Endothelial cell of umbilical vein (primary cell): Measurements from ENCODE around the gene HEYL. TPM values are rescaled to one million over a fixed set of nuclear protein-coding genes. Genes with fewer than 3 reads are reported as not detected.

Experiments
- BruUV-seq: library from RNA; stranded (reverse); fragments of 400-500 nt; replicated peaks from 2 replicates; lab custom pipeline; 2021; lab: Mats Ljungman, UMichigan
- CTCF ChIA-PET: fragments of 300-600, 350-600 bp; sonication (Branson Sonifier 250); formaldehyde crosslinking; loops from one replicate; lab custom pipeline; 2021; ENCODE audit warnings: antibody characterized with exemption, inconsistent platforms; lab: Charles Lee
- POLR2A ChIA-PET: fragments of 300-600, 350-600 bp; sonication (Branson Sonifier 250); formaldehyde crosslinking; loops from one replicate; lab custom pipeline; 2021; ENCODE audit warnings: antibody characterized with exemption, inconsistent platforms; lab: Charles Lee
- DNase-seq: peaks from one replicate; pipeline ENCODE4 v3.0.0-alpha.2; 2011; ENCODE audit warnings: low read depth, low spot score
- FAIRE-seq: peaks from 2 replicates; lab custom pipeline; 2011; peaks lifted over from hg19 to GRCh38; lab: Jason Lieb, UNC
- H2AFZ ChIP-seq: 2 replicates; pipeline ENCODE4 v1.6.0; 2012; ENCODE audit warnings: low read depth, low read length, control low read depth, inconsistent platforms
- H3K27ac ChIP-seq: 2 replicates; pipeline ENCODE4 v1.5.1; 2011; ENCODE audit warnings: low read depth, mild to moderate bottlenecking, control low read depth, low read length, moderate library complexity; ENCODE audit not compliant: insufficient read depth
- H3K27me3 ChIP-seq, 2 experiments: 2 replicates each; pipeline versions ENCODE4 v1.6.0 to v1.6.1; 2011; ENCODE audit warnings: low read length in 2 of 2, mixed read lengths in 1 of 2; ENCODE audit not compliant: control insufficient read depth in 2 of 2, insufficient read depth in 2 of 2
- H3K36me3 ChIP-seq, 2 experiments: 2 replicates in 1 of 2; 3 replicates in 1 of 2; pipeline ENCODE4 v1.5.1; 2011; ENCODE audit warnings: low read length in 2 of 2, mild to moderate bottlenecking in 1 of 2, moderate library complexity in 1 of 2; ENCODE audit not compliant: control insufficient read depth in 2 of 2, insufficient read depth in 2 of 2; ENCODE audit errors: extremely low read depth in 1 of 2
- H3K4me1 ChIP-seq: 3 replicates; pipeline ENCODE4 v1.5.1; 2011; ENCODE audit warnings: mild to moderate bottlenecking, low read length; ENCODE audit not compliant: control insufficient read depth, insufficient read depth; ENCODE audit errors: extremely low read depth
- H3K4me2 ChIP-seq: 2 replicates; pipeline ENCODE4 v1.6.1; 2011; ENCODE audit warnings: low read length, control low read depth, mixed read lengths; ENCODE audit not compliant: insufficient read depth
- H3K4me3 ChIP-seq, 3 experiments: fragments of 200-600 bp in 1 of 3; sonication (generic), shearing (Covaris generic) in 1 of 3; replicated peaks in 1 of 3; 2 replicates each; pipeline ENCODE4 v1.5.1; 2011 to 2016; ENCODE audit warnings: control low read depth in 3 of 3, low read length in 3 of 3, mild to moderate bottlenecking in 2 of 3, inconsistent platforms in 1 of 3, low read depth in 1 of 3, moderate library complexity in 1 of 3; ENCODE audit not compliant: insufficient read depth in 1 of 3
- H3K79me2 ChIP-seq: 2 replicates; pipeline ENCODE4 v1.6.0; 2012; ENCODE audit warnings: low read length, inconsistent platforms; ENCODE audit not compliant: control insufficient read depth, insufficient read depth
- H3K9ac ChIP-seq: replicated peaks from 2 replicates; pipeline ENCODE3; 2011; ENCODE audit warnings: low read length, control low read depth; ENCODE audit not compliant: insufficient read depth; ENCODE audit errors: extremely low read depth
- H3K9me1 ChIP-seq: replicated peaks from 3 replicates; pipeline ENCODE4 v1.6.0; 2011; ENCODE audit warnings: mild to moderate bottlenecking, low read length; ENCODE audit not compliant: control insufficient read depth, insufficient read depth; ENCODE audit errors: extremely low read depth
- H3K9me3 ChIP-seq: replicated peaks from 2 replicates; pipeline ENCODE4 v1.5.1; 2012; ENCODE audit warnings: low read length, inconsistent platforms; ENCODE audit not compliant: control insufficient read depth, insufficient read depth
- H4K20me1 ChIP-seq: replicated peaks from 2 replicates; pipeline ENCODE3; 2011; ENCODE audit warnings: mild to moderate bottlenecking, low read length; ENCODE audit not compliant: control insufficient read depth, insufficient read depth; ENCODE audit errors: extremely low read depth
- CTCF ChIP-seq, 2 donors: IDR thresholded peaks; 1 replicate in 1 of 2; 2 replicates in 1 of 2; pipeline ENCODE4 v1.5.1; 2011; ENCODE audit warnings: low read length in 2 of 2, mild to moderate bottlenecking in 2 of 2, moderate library complexity in 2 of 2, control low read depth in 1 of 2, inconsistent platforms in 1 of 2, low read depth in 1 of 2; ENCODE audit not compliant: insufficient read depth in 1 of 2; ENCODE audit errors: extremely low read depth in 1 of 2
- EZH2 ChIP-seq: IDR thresholded peaks from 2 replicates; pipeline ENCODE4 v1.6.1; 2012; ENCODE audit warnings: borderline replicate concordance, low read depth, mild to moderate bottlenecking, moderate library complexity, low read length, inconsistent platforms; ENCODE audit not compliant: severe bottlenecking
- FOS ChIP-seq: IDR thresholded peaks from 2 replicates; pipeline ENCODE4 v1.6.1; 2011; ENCODE audit warnings: mild to moderate bottlenecking, low read length, moderate library complexity, borderline replicate concordance; ENCODE audit not compliant: insufficient read depth
- GATA2 ChIP-seq: IDR thresholded peaks from 2 replicates; pipeline ENCODE4 v1.7.0; 2011; ENCODE audit warnings: low read depth, mild to moderate bottlenecking, moderate library complexity, mixed read lengths, low read length; ENCODE audit not compliant: insufficient read length, insufficient read depth
- JUN ChIP-seq: IDR thresholded peaks from 2 replicates; pipeline ENCODE4 v1.6.1; 2011; ENCODE audit warnings: borderline replicate concordance, low read depth; ENCODE audit not compliant: insufficient read length, insufficient read depth
- MAX ChIP-seq: IDR thresholded peaks from 2 replicates; pipeline ENCODE4 v1.6.1; 2011; ENCODE audit not compliant: insufficient read depth, insufficient read length
- MYC ChIP-seq: IDR thresholded peaks from one replicate; pipeline ENCODE4 v1.6.1; 2011; ENCODE audit warnings: mild to moderate bottlenecking, low read depth, low read length
- POLR2A ChIP-seq: IDR thresholded peaks from 2 replicates; pipeline ENCODE4 v1.6.1; 2012; ENCODE audit warnings: low read depth, mild to moderate bottlenecking, control low read depth, low read length
- POLR2AphosphoS5 ChIP-seq: IDR thresholded peaks from 2 replicates; pipeline ENCODE4 v1.6.1; 2012; ENCODE audit warnings: low read depth, mild to moderate bottlenecking, control low read depth, low read length, moderate library complexity; ENCODE audit not compliant: insufficient read depth
- dilution Hi-C: fragments of 300-500 bp; cut with MboI; formaldehyde crosslinking; loops from one replicate; pipeline ENCODE4 v1.15.0; 2019; ENCODE audit warnings: low sequenced_read_pairs; ENCODE audit not compliant: extremely low pct_ligation_motif_present
- intact Hi-C: fragments of 100-400 bp; cut with micrococcal nuclease; formaldehyde crosslinking; loops from one replicate; pipeline ENCODE4 v1.10.0; 2022
- polyA plus RNA-seq, 4 experiments: library from polyadenylated mRNA; depleted of rRNA in 3 of 4; stranded (reverse) in 3 of 4; unstranded in 1 of 4; fragments of >200 nt; gene quantifications; 2 replicates each; pipeline versions ENCODE4 v1.2.1 to v1.2.3, GENCODE V29; 2011 to 2012; ENCODE audit warnings: missing spikeins in 1 of 4
- total RNA-seq: library from RNA; stranded (reverse); gene quantifications from 2 replicates; pipeline ENCODE4 v1.2.3, GENCODE V29; 2021

The HEYL gene
- total and polyA plus RNA-seq, 2 donors (not counting 3 experiments of a cell fraction or from before 2014, with no cell fraction given): not detected

- no peak overlapping the region for H2AFZ ChIP-seq
- H3K4me2 ChIP-seq: no peak overlapping the region
- no peaks in the 10 kb centered on the region for H3K4me1 ChIP-seq
- DNase-seq (no peak), FAIRE-seq (no peak)
- H3K4me3 ChIP-seq: no peak overlapping the region
- no peaks in the 10 kb centered on the region for H4K20me1 ChIP-seq
- H3K9me3 ChIP-seq: no peaks in the 10 kb centered on the region
- BruUV-seq: no TSS peak
- intact Hi-C loops: no loop called here
- H3K79me2 ChIP-seq: no peaks in the 10 kb centered on the region
- dilution Hi-C loops: no loop called here
- ChIA-PET CTCF (interaction anchor here (1.1 to 3.4 kb wide), 4 partner anchors 10 to 77 kb away, joined by 3 to 13 read pairs (median 4); no protein-coding TSS in a partner anchor), POLR2A (no interaction called here)
- no peaks in the 10 kb centered on the region for H3K36me3 ChIP-seq
- TF ChIP-seq MYC (no peak), JUN (no peak), POLR2AphosphoS5 (no peak), EZH2 (no peak), POLR2A (no peak), FOS (no peak), CTCF (IDR thresholded peaks at IDR 0.05; ENCODE audit: extremely low read depth in 1 of 2, insufficient read depth in 1 of 2, low read depth in 1 of 2, low read length in 2 of 2) (no peak), GATA2 (no peak), MAX (no peak)
- H3K9me1 ChIP-seq: no peaks in the 10 kb centered on the region
- H3K27ac ChIP-seq: no peak overlapping the region
- H3K9ac ChIP-seq: no peak overlapping the region
- peaks cover 22 to 40% of the 10 kb centered on the region in 2 experiments for H3K27me3 ChIP-seq
These were observed 4.3 kb upstream of the HEYL start for GRCh38 chr1:39643705-39644104.
